Thoracic aorta endothelial cell (primary cell): Measurements from ENCODE around the gene SEC14L6. TPM values are rescaled to one million over a fixed set of nuclear protein-coding genes. Genes with fewer than 3 reads are reported as not detected.

ENCODE experiments used
- total RNA-seq: library from RNA; depleted of rRNA; stranded (reverse); fragments of >200 nt; gene quantifications from 2 replicates; pipeline ENCODE4 v1.2.3, GENCODE V29; 2012

SEC14L6 gene
- total RNA-seq: 0.29 TPM in 1 of 2 replicates, not detected in the other

DNA sequence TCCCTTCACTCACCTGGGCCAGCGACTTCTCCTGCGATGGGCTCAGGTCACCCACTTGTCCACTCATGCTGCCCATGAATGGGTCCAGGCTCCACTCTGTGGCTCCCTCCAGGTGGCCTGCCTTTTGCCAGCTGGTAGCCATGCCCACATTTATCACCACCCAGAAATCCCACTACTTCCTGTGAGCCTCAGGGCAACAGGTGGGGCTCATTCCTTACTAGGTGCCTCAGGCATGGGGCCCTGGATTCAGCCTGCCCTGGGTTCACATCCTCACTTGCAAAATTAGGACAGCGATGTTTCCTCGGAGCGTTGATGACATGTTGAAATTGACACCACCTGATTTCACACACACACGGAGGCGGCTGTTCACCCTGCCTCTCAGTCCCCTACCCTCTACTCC lies at the start of gene SEC14L6:
SEC14L6 (minus strand) TSS at position 126 of the 400 bp plus-strand sequence; CDS start at position 67, 59 bp downstream.

DNA sequence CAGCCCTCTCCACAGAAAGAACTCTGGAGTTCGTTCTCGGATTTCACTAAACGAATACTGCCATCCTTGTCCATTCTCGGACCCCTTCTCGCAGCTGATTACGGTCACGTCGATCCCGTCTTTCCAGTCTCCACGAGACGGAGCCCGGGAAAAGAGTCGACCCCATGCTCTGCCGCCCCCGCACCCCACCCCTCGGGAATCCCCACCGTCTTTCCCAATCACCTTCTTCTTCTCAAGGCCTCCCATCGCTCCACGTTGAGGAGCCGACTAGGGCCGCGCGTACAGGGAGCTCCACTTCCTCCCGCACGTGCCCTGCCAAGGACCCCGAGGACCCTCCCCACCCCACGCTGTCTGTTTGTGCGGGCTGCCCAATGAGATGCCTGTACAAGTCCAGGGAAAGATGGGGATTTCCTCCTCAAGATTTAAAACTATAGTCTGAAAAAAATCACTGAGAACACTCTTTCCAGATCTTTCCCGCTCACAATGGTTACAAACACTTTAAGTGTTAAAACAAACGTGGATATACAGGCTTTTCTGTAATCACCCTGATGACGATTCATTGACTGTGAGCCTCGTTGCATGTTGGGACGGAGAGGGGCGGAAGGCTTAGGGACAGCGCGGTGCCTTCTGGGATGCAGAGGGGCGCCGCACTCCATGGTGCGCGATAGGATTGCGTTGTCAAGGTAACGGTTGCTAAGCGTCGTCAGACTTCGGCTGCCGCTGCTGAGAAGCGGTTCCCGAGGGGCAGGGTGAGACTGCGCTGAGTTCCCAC lies 45.2 kb upstream of the SEC14L6 start, which contains the start of gene PES1:
PES1 (minus strand) TSS at position 323 of the 772 bp plus-strand sequence; CDS start at position 246, 77 bp downstream.

DNA sequence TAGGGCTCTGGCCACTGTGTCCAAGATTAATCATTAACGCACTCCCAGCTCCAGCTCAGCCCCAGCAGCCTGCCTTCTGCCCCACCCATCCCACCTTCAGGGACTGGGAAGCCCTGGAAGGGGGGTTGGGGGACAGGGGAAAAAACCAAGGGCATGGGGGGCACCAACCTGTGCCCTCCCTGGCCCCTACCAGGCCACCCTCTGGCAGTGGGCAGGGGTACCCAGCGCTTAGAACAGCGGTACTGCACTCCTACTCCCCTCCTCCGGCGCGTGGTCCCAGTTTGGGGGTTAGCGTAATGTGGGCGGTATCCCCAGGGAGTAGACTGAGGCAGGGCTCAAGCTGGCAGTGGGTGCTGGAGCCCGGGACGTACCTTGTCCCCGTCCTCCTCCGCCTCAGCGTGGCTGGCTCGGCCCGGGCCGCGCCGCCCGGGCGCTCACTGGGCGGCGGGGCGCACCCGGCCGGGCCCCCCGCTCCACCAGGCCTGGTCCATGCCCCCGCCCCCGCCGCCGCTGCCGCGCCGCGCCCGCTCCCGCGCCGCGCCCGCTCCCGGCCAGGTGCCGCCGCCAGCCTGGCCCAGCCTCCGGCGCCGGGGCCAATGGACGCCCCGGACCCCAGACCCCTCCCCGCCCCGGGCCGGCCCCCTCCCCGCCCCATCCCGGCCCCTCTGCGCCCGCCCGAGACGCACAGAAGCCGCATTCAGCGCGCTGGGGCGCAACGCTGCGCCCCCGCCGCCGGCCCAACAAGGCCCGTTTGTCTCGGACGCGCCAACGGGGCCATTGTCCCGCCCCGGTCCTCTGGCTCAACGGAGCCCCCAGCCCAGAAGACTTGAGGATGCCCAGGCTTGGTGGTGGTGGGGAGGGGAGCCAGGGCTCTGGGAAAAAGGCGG lies 27.8 kb upstream of the SEC14L6 start, which contains the start of gene GAL3ST1:
GAL3ST1 (minus strand) TSS at position 571 of the 887 bp plus-strand sequence. CDS start 17,273 bp downstream, outside the sequence.

Other genes with a start within 250 kb of the SEC14L6 start
- gene TBC1D10A, start 219.8 kb downstream of the SEC14L6 start, total RNA-seq: 6.3 and 8.2 TPM in 2 replicates
- 40.0 and 62.1 TPM in 2 replicates for gene SF3A1, start 189.8 kb downstream of the SEC14L6 start, total RNA-seq
- 0.93 and 1.7 TPM in 2 replicates for gene CCDC157, start 189.7 kb downstream of the SEC14L6 start, total RNA-seq
- gene RNF215, start 159.3 kb downstream of the SEC14L6 start, total RNA-seq: 10.2 and 10.8 TPM in 2 replicates
- gene SEC14L2, start 149.7 kb downstream of the SEC14L6 start, total RNA-seq: 37.0 and 38.5 TPM in 2 replicates
- 30.1 and 40.9 TPM in 2 replicates for gene MTFP1, start 121.0 kb downstream of the SEC14L6 start, total RNA-seq
- not detected in 2 replicates for gene SEC14L3, start 74.7 kb downstream of the SEC14L6 start, total RNA-seq
- gene SEC14L4, start 41.0 kb downstream of the SEC14L6 start, total RNA-seq: not detected in 2 replicates
- gene GAL3ST1, start 27.9 kb upstream of the SEC14L6 start, total RNA-seq: not detected in 2 replicates
- 81.3 and 90.4 TPM in 2 replicates for gene PES1, start 45.2 kb upstream of the SEC14L6 start, total RNA-seq
- gene TCN2, start 60.4 kb upstream of the SEC14L6 start, total RNA-seq: 33.7 and 52.9 TPM in 2 replicates
- 17.0 and 28.1 TPM in 2 replicates for gene SLC35E4, start 89.0 kb upstream of the SEC14L6 start, total RNA-seq
- 19.0 and 25.7 TPM in 2 replicates for gene DUSP18, start 121.1 kb upstream of the SEC14L6 start, total RNA-seq
- gene OSBP2, start 148.1 kb upstream of the SEC14L6 start, total RNA-seq: 6.0 and 10.8 TPM in 2 replicates